B cell (primary cell): Measurements from ENCODE around the gene NELL1. TPM values are rescaled to one million over a fixed set of nuclear protein-coding genes. Genes with fewer than 3 reads are reported as not detected.

Experiments used
- ATAC-seq: fragments of 200-7000 bp; cut with Tn5 transposase; one replicate; pipeline ENCODE4 v1.10.0; 2021; ENCODE audit warnings: low read depth, mild to moderate bottlenecking, moderate number of reproducible peaks, moderate library complexity
- CTCF ChIA-PET: fragments of 350-600 bp; sonication (Branson Sonifier 250); formaldehyde crosslinking; loops from one replicate; lab custom pipeline; 2021; ENCODE audit warnings: antibody characterized with exemption, inconsistent platforms; lab: Charles Lee
- POLR2A ChIA-PET: fragments of 350-600 bp; sonication (Branson Sonifier 250); formaldehyde crosslinking; loops from one replicate; lab custom pipeline; 2021; ENCODE audit warnings: antibody characterized with exemption; lab: Charles Lee
- DNase-seq: peaks from one replicate; pipeline ENCODE4 v3.0.0; 2013
- H2AFZ ChIP-seq: 2 replicates; pipeline ENCODE4 v1.6.1; 2012; ENCODE audit warnings: mild to moderate bottlenecking, low read depth, low read length; ENCODE audit not compliant: insufficient read depth, poor library complexity, severe bottlenecking
- H3K27ac ChIP-seq, 2 donors: 1 replicate in 1 of 2; 2 replicates in 1 of 2; pipeline ENCODE4 v1.5.1; 2012 to 2013; ENCODE audit warnings: low read length in 2 of 2, mild to moderate bottlenecking in 2 of 2, moderate library complexity in 1 of 2
- H3K27me3 ChIP-seq, 4 experiments: fragments of 200-600 bp in 1 of 4; sonication (generic) in 1 of 4; replicated peaks in 1 of 4; 1 replicate in 2 of 4; 2 replicates in 2 of 4; pipeline versions ENCODE4 v1.6.1 to v1.7.0; 2013 to 2016; ENCODE audit warnings: low read length in 3 of 4, mild to moderate bottlenecking in 2 of 4, mixed read lengths in 1 of 4, moderate library complexity in 1 of 4; ENCODE audit not compliant: insufficient read depth in 4 of 4, control insufficient read depth in 3 of 4; ENCODE audit errors: control extremely low read depth in 1 of 4
- H3K36me3 ChIP-seq, 2 experiments: replicated peaks in 1 of 2; 1 replicate in 1 of 2; 2 replicates in 1 of 2; pipeline versions ENCODE4 v1.6.1 to v1.7.1; 2013; ENCODE audit warnings: low read length in 1 of 2; ENCODE audit not compliant: insufficient read depth in 2 of 2, control insufficient read depth in 1 of 2; ENCODE audit errors: control extremely low read depth in 1 of 2, extremely low read depth in 1 of 2
- H3K4me1 ChIP-seq, 2 donors: fragments of 200-600 bp in 1 of 2; sonication (generic) in 1 of 2; 1 replicate in 1 of 2; 2 replicates in 1 of 2; pipeline versions ENCODE4 v1.5.1 to v1.6.1; 2013 to 2017; ENCODE audit warnings: low read length in 2 of 2; ENCODE audit not compliant: control insufficient read depth in 2 of 2, insufficient read depth in 2 of 2
- H3K4me2 ChIP-seq: replicated peaks from 2 replicates; pipeline ENCODE3; 2012; ENCODE audit warnings: mild to moderate bottlenecking, low read depth, low read length; ENCODE audit not compliant: poor library complexity, severe bottlenecking
- H3K4me3 ChIP-seq, 5 experiments: fragments of 200-600 bp in 1 of 5; sonication (generic) in 1 of 5; 1 replicate in 3 of 5; 2 replicates in 2 of 5; pipeline versions ENCODE4 v1.5.1 to v1.7.0; 2011 to 2016; ENCODE audit warnings: low read length in 4 of 5, mild to moderate bottlenecking in 4 of 5, low read depth in 2 of 5, control low read depth in 1 of 5, moderate library complexity in 1 of 5; ENCODE audit not compliant: insufficient read depth in 1 of 5; ENCODE audit errors: control extremely low read depth in 1 of 5, extremely low read depth in 1 of 5
- H3K79me2 ChIP-seq: fragments of 200-600 bp; sonication (generic); one replicate; pipeline ENCODE4 v1.6.0; 2016; ENCODE audit warnings: low read length; ENCODE audit not compliant: control insufficient read depth, insufficient read depth
- H3K9ac ChIP-seq: fragments of 200-600 bp; sonication (generic); 2 replicates; pipeline ENCODE4 v1.6.1; 2017; ENCODE audit warnings: mild to moderate bottlenecking, low read length, moderate library complexity
- H3K9me3 ChIP-seq, 3 donors: one replicate each; pipeline versions ENCODE4 v1.6.1 to v1.7.1; 2013; ENCODE audit warnings: low read length in 2 of 3; ENCODE audit not compliant: control insufficient read depth in 2 of 3, insufficient read depth in 1 of 3; ENCODE audit errors: control extremely low read depth in 1 of 3
- H4K20me1 ChIP-seq: 2 replicates; pipeline ENCODE4 v1.6.0; 2012; ENCODE audit warnings: mild to moderate bottlenecking, low read length; ENCODE audit not compliant: insufficient read depth, control insufficient read depth, poor library complexity, severe bottlenecking
- H3K27ac Mint-ChIP-seq: one replicate; pipeline ENCODE4 v1.8.0; 2021; ENCODE audit warnings: mixed read lengths
- H3K27me3 Mint-ChIP-seq: one replicate; pipeline ENCODE4 v1.8.0; 2021; ENCODE audit warnings: mixed read lengths
- H3K4me1 Mint-ChIP-seq: one replicate; pipeline ENCODE4 v1.8.0; 2021; ENCODE audit warnings: mixed read lengths
- H3K4me3 Mint-ChIP-seq: one replicate; pipeline ENCODE4 v1.8.0; 2021; ENCODE audit warnings: mixed read lengths
- H3K9me3 Mint-ChIP-seq: one replicate; pipeline ENCODE4 v1.8.0; 2022; ENCODE audit warnings: mixed read lengths; ENCODE audit not compliant: insufficient read depth
- CTCF ChIP-seq: fragments of 200-600 bp; IDR thresholded peaks from one replicate; pipeline ENCODE4 v1.8.0; 2022; ENCODE audit warnings: antibody characterized with exemption, mild to moderate bottlenecking
- EZH2 ChIP-seq: IDR thresholded peaks from 2 replicates; pipeline ENCODE4 v1.6.1; 2012; ENCODE audit warnings: borderline replicate concordance, low read depth, mild to moderate bottlenecking, moderate library complexity, low read length; ENCODE audit not compliant: insufficient read depth, poor library complexity, severe bottlenecking
- WGBS: methylation state at CpG from one replicate; pipeline ENCODE4 v1.1.5; 2013; ENCODE audit warnings: missing lambda C conversion rate; ENCODE audit not compliant: insufficient coverage; 5-methylcytosine and 5-hydroxymethylcytosine counted together
- intact Hi-C: fragments of 100-400 bp; cut with micrococcal nuclease; formaldehyde crosslinking; loops from one replicate; pipeline ENCODE4 v1.10.0; 2022
- polyA plus RNA-seq: library from polyadenylated mRNA; depleted of rRNA; stranded (reverse); fragments of >200 nt; gene quantifications from 2 replicates; pipeline ENCODE4 v1.2.3, GENCODE V29; 2012
- total RNA-seq, 2 donors: library from RNA; stranded (reverse); fragments of 120-200 nt in 1 of 2; gene quantifications; 1 replicate in 1 of 2; 2 replicates in 1 of 2; pipeline versions ENCODE4 v1.2.3 to v1.2.4, GENCODE V29; 2013 to 2022

NELL1 gene
- total and polyA plus RNA-seq, 2 donors (not counting 1 experiment from before 2014, with no cell fraction given), result not detected

GRCh38 chr11:21229224-21229623 is 559.8 kb downstream of the NELL1 start:
- Histone ChIP-seq H3K36me3 (no peaks in the 10 kb centered on the region), H3K79me2 (no peaks in the 10 kb centered on the region), H4K20me1 (no peaks in the 10 kb centered on the region), H3K4me3 (no peak overlapping the region), H3K4me2 (no peak overlapping the region), H3K9ac (no peak overlapping the region), H3K4me1 (no peaks in the 10 kb centered on the region), H3K9me3 (peaks cover 0 to 3% (median 2%) of the 10 kb centered on the region in 3 donors), H2AFZ (no peak overlapping the region), H3K27ac (no peak overlapping the region), H3K27me3 (no peaks in the 10 kb centered on the region)
- no peak overlapping the region for H3K4me3 Mint-ChIP-seq
- no peaks in the 10 kb centered on the region for H3K27me3 Mint-ChIP-seq
- no peaks in the 10 kb centered on the region for H3K9me3 Mint-ChIP-seq
- ATAC-seq (no peak), DNase-seq (no peak)
- no peaks in the 10 kb centered on the region for H3K4me1 Mint-ChIP-seq
- POLR2A ChIA-PET, result no interaction called here
- TF ChIP-seq CTCF (no peak), EZH2 (no peak)
- intact Hi-C loops, result no loop called here
- 95% methylated on average over 9 of the region's 9 CpGs for WGBS
- CTCF ChIA-PET, result no interaction called here
- H3K27ac Mint-ChIP-seq, result no peak overlapping the region

GRCh38 chr11:21250196-21250595 is 580.8 kb downstream of the NELL1 start:
- no peak overlapping the region for H3K27ac ChIP-seq
- Mint-ChIP-seq H3K4me1 (no peaks in the 10 kb centered on the region), H3K27ac (no peak overlapping the region), H3K9me3 (peaks cover 3% of the 10 kb centered on the region), H3K27me3 (no peaks in the 10 kb centered on the region), H3K4me3 (no peak overlapping the region)
- H3K27me3 ChIP-seq, result no peaks in the 10 kb centered on the region
- ATAC-seq (no peak), DNase-seq (no peak)
- no peaks in the 10 kb centered on the region for H3K36me3 ChIP-seq
- H3K9ac ChIP-seq, result no peak overlapping the region
- TF ChIP-seq EZH2, result no peak
- no peak for TF ChIP-seq CTCF
- H3K9me3 ChIP-seq, result peaks cover 0 to 5% (median 0%) of the 10 kb centered on the region in 3 donors
- no peaks in the 10 kb centered on the region for H3K79me2 ChIP-seq
- no peaks in the 10 kb centered on the region for H4K20me1 ChIP-seq
- no CpG with 5 or more reads among the region's 1 CpG for WGBS
- ChIA-PET CTCF (no interaction called here), POLR2A (no interaction called here)
- H3K4me2 ChIP-seq, result no peak overlapping the region
- no peaks in the 10 kb centered on the region for H3K4me1 ChIP-seq
- H3K4me3 ChIP-seq, result no peak overlapping the region
- no peak overlapping the region for H2AFZ ChIP-seq
- intact Hi-C loops, result no loop called here
